Cardiac muscle cell (in vitro differentiated cells and primary cell): Measurements from ENCODE around the gene STX16. TPM values are rescaled to one million over a fixed set of nuclear protein-coding genes. Genes with fewer than 3 reads are reported as not detected.

Experiments used
- DNase-seq, 2 donors: peaks; one replicate each; pipeline versions ENCODE4 v3.0.0 to v3.0.0-alpha.2; 2010 to 2017; ENCODE audit warnings: low read depth in 1 of 2, low spot score in 1 of 2
- H3K27ac ChIP-seq: fragments of 200-600 bp; sonication (generic); 2 replicates; pipeline ENCODE4 v1.5.1; 2016
- H3K27me3 ChIP-seq: fragments of 200-600 bp; sonication (generic); 2 replicates; pipeline ENCODE4 v1.6.0; 2016; ENCODE audit warnings: control low read depth
- H3K36me3 ChIP-seq: fragments of 200-600 bp; sonication (generic); 2 replicates; pipeline ENCODE4 v1.5.1; 2016; ENCODE audit warnings: control low read depth
- H3K4me1 ChIP-seq: fragments of 200-600 bp; sonication (generic); 2 replicates; pipeline ENCODE4 v1.8.1; 2017; ENCODE audit warnings: low read depth, mild to moderate bottlenecking, mixed run types
- H3K4me3 ChIP-seq: fragments of 200-600 bp; sonication (generic); 2 replicates; pipeline ENCODE4 v1.5.1; 2016; ENCODE audit warnings: mild to moderate bottlenecking
- H3K9me3 ChIP-seq: fragments of 200-600 bp; sonication (generic); 2 replicates; pipeline ENCODE4 v1.5.1; 2017; ENCODE audit warnings: low read depth, mild to moderate bottlenecking, control low read depth
- CTCF ChIP-seq: IDR thresholded peaks from 2 replicates; pipeline ENCODE4 v1.5.1; 2012; ENCODE audit warnings: low read depth, mild to moderate bottlenecking, low read length
- polyA plus RNA-seq: library from polyadenylated mRNA; unstranded; fragments of >200 nt; fragmentation: Nextera tagmentation; extraction: Ambion mirVana; gene quantifications from 2 replicates; pipeline ENCODE4 v1.2.1, GENCODE V29; 2016
- total RNA-seq: library from RNA; depleted of rRNA; stranded (reverse); fragments of >200 nt; gene quantifications from 2 replicates; pipeline ENCODE4 v1.2.3, GENCODE V29; 2016

The STX16 gene
- total and polyA plus RNA-seq, 2 experiments from 2014 or later = 55.5 to 58.1 TPM

GRCh38 chr20:58677808-58678207 lies 26.7 kb downstream of the STX16 start:
- TF ChIP-seq CTCF = no peak
- Histone ChIP-seq H3K36me3 (peaks cover 38% of the 10 kb centered on the region), H3K4me1 (no peaks in the 10 kb centered on the region), H3K27me3 (no peaks in the 10 kb centered on the region), H3K4me3 (no peak overlapping the region), H3K9me3 (no peaks in the 10 kb centered on the region), H3K27ac (no peak overlapping the region)
- no peak for DNase-seq

DNA sequence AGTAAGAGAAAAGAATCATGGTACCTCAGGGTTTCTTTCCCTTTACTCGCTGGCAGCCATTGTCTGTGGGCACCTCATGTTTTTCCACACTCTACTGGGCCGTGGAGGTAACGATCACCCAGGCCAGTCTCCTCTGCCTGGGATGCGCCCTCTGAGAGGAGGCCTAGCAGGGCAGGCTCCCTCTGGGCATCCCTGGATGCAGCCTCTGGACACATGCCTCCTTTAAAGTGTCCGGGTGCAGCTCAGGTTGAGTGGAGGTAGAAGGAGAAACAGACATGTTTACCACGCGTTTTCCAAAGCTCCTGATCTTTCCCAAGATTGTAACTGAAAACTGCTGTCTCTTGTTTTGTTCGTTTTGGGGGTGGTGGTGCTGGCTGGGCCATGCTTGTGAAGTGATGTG lies 27.7 kb downstream of the STX16 start:
- no peak for DNase-seq
- H3K4me1 ChIP-seq = no peaks in the 10 kb centered on the region
- no peak overlapping the region for H3K27ac ChIP-seq
- H3K27me3 ChIP-seq = no peaks in the 10 kb centered on the region
- H3K4me3 ChIP-seq = no peak overlapping the region
- TF ChIP-seq CTCF = no peak
- H3K9me3 ChIP-seq = no peaks in the 10 kb centered on the region
- peaks cover 28% of the 10 kb centered on the region for H3K36me3 ChIP-seq

DNA sequence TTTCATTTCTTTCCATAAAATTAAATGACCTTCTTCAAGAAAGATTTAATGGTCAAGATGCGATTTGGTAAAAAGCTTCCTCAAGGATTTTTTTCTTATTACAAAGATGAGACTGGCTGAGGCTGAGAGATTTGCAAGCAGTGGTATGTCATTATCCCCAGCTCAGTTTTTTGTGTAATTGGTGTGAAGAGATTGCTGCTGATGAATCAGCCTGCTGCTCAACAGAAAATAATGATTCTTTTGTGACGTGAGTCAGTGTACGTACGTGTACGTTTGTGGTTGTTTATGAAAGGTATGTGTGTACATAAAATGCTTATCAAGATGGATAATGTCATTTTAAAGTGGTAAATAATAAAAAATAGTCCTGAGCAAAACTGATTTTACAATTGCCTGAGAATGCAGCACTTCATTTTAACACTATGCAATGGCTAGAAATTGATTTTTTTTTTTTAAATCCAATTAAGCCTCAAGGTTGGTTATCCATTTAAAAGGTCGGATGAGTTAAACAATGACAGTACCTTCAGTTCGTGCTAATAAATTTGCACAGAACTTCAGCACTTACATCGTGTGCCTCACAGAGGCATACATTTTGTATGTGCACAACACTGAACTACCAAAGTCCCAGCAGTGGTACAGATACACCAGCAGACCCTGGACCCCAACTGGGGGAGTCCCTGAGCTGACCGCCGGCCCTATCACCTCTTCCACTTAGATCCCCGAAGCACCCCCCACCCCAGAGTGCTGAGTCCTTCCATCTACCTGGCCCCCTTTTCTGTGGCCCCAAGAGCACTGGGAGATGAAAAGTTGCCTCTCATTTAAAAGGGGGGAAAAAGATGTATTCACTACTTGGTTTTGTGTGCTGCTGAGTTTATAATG lies 31.8 kb downstream of the STX16 start:
- no peak for TF ChIP-seq CTCF
- Histone ChIP-seq H3K36me3 (peaks cover 2% of the 10 kb centered on the region), H3K4me1 (no peaks in the 10 kb centered on the region), H3K9me3 (no peaks in the 10 kb centered on the region), H3K4me3 (no peak overlapping the region), H3K27ac (no peak overlapping the region), H3K27me3 (no peaks in the 10 kb centered on the region)
- DNase-seq = peak in 1 of 2 donors; percentile 55

- H3K4me1 ChIP-seq = no peaks in the 10 kb centered on the region
- H3K9me3 ChIP-seq = no peaks in the 10 kb centered on the region
- no peak for DNase-seq
- TF ChIP-seq CTCF = no peak
- no peak overlapping the region for H3K27ac ChIP-seq
- H3K27me3 ChIP-seq = no peaks in the 10 kb centered on the region
- peaks cover 2% of the 10 kb centered on the region for H3K36me3 ChIP-seq
- H3K4me3 ChIP-seq = no peak overlapping the region
These were observed 33.2 kb downstream of the STX16 start for GRCh38 chr20:58684291-58684690.

DNA sequence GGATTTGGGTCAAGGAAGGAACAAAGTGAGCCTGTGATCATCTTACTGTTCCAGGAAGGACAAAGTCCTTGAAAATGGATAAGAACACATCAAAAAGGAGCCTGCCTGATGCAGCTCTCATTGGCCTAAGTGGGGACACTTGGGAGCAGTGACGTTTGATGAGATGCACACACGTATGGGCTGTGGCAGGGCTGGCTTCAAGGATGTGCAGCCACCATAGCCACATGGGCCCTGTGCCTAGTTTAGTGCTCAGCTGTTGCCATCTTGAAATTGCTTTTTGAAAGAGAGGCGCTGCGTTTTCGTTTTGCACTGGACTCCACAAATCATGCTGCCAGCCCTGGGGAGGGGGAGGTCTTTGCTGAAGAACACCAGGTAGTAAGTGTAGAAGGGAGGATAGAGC lies 34.9 kb downstream of the STX16 start:
- no peak overlapping the region for H3K27ac ChIP-seq
- H3K9me3 ChIP-seq = no peaks in the 10 kb centered on the region
- no peak overlapping the region for H3K4me3 ChIP-seq
- H3K4me1 ChIP-seq = no peaks in the 10 kb centered on the region
- no peaks in the 10 kb centered on the region for H3K27me3 ChIP-seq
- no peak for DNase-seq
- H3K36me3 ChIP-seq = peaks cover under 1% of the 10 kb centered on the region
- TF ChIP-seq CTCF = no peak
